ENCODE measurements around the gene LIPI.

The LIPI gene

GRCh38 chr21:14119038-14119437 lies 91.7 kb downstream of the LIPI start:
- Histone ChIP-seq H4K20me1 (ENCODE audit: insufficient read depth, low read length) (no peaks in the 10 kb centered on the region), H3K27ac (ENCODE audit: low read depth, low read length, poor library complexity, severe bottlenecking) (no peak overlapping the region), H3K27me3 (ENCODE audit: insufficient read depth, low read length) (no peaks in the 10 kb centered on the region), H3F3A (ENCODE audit: insufficient read depth, low read length) (no peaks in the 10 kb centered on the region), H3K4me2 (ENCODE audit: low read length) (no peak overlapping the region), H3K9ac (ENCODE audit: low read length) (no peak overlapping the region), H2AFZ (ENCODE audit: low read length) (no peak overlapping the region), H3K4me3 (ENCODE audit: low read depth, low read length, poor library complexity, severe bottlenecking) (no peak overlapping the region), H3K79me2 (ENCODE audit: insufficient read depth, low read length) (no peaks in the 10 kb centered on the region), H3K9me3 (ENCODE audit: low read length) (no peaks in the 10 kb centered on the region), H3K9me2 (ENCODE audit: low read depth, low read length) (no peaks in the 10 kb centered on the region), H3K4me1 (ENCODE audit: insufficient read depth, low read length, severe bottlenecking) (peaks cover 33% of the 10 kb centered on the region), H3K36me3 (ENCODE audit: insufficient read depth, low read length) (no peaks in the 10 kb centered on the region)
- TF ChIP-seq CTCF (IDR thresholded peaks at IDR 0.05; ENCODE audit: low read length): peak; percentile 61
- TF ChIP-seq EZH2 (IDR thresholded peaks at IDR 0.05; ENCODE audit: borderline replicate concordance, low read length): no peak

GRCh38 chr21:14116080-14116481 lies 94.7 kb downstream of the LIPI start:
- H3K4me3 ChIP-seq (ENCODE audit: low read depth, low read length, poor library complexity, severe bottlenecking): no peak overlapping the region
- no peaks in the 10 kb centered on the region for H3F3A ChIP-seq (ENCODE audit: insufficient read depth, low read length)
- H3K27ac ChIP-seq (ENCODE audit: low read depth, low read length, poor library complexity, severe bottlenecking): no peak overlapping the region
- no peaks in the 10 kb centered on the region for H4K20me1 ChIP-seq (ENCODE audit: insufficient read depth, low read length)
- peaks cover 10% of the 10 kb centered on the region for H3K4me1 ChIP-seq (ENCODE audit: insufficient read depth, low read length, severe bottlenecking)
- H2AFZ ChIP-seq (ENCODE audit: low read length): no peak overlapping the region
- no peaks in the 10 kb centered on the region for H3K36me3 ChIP-seq (ENCODE audit: insufficient read depth, low read length)
- no peaks in the 10 kb centered on the region for H3K9me2 ChIP-seq (ENCODE audit: low read depth, low read length)
- no peaks in the 10 kb centered on the region for H3K27me3 ChIP-seq (ENCODE audit: insufficient read depth, low read length)
- H3K4me2 ChIP-seq (ENCODE audit: low read length): no peak overlapping the region
- no peaks in the 10 kb centered on the region for H3K9me3 ChIP-seq (ENCODE audit: low read length)
- no peak for TF ChIP-seq EZH2 (IDR thresholded peaks at IDR 0.05; ENCODE audit: borderline replicate concordance, low read length)
- no peak for TF ChIP-seq CTCF (IDR thresholded peaks at IDR 0.05; ENCODE audit: low read length)
- H3K79me2 ChIP-seq (ENCODE audit: insufficient read depth, low read length): no peaks in the 10 kb centered on the region
- no peak overlapping the region for H3K9ac ChIP-seq (ENCODE audit: low read length)

- no peak overlapping the region for H3K27ac ChIP-seq (ENCODE audit: low read depth, low read length, poor library complexity, severe bottlenecking)
- H2AFZ ChIP-seq (ENCODE audit: low read length): no peak overlapping the region
- no peak overlapping the region for H3K4me2 ChIP-seq (ENCODE audit: low read length)
- TF ChIP-seq EZH2 (IDR thresholded peaks at IDR 0.05; ENCODE audit: borderline replicate concordance, low read length) (no peak), CTCF (IDR thresholded peaks at IDR 0.05; ENCODE audit: low read length) (no peak)
- H3F3A ChIP-seq (ENCODE audit: insufficient read depth, low read length): no peaks in the 10 kb centered on the region
- H3K9ac ChIP-seq (ENCODE audit: low read length): no peak overlapping the region
- peaks cover 5% of the 10 kb centered on the region for H3K4me1 ChIP-seq (ENCODE audit: insufficient read depth, low read length, severe bottlenecking)
- no peaks in the 10 kb centered on the region for H4K20me1 ChIP-seq (ENCODE audit: insufficient read depth, low read length)
- H3K4me3 ChIP-seq (ENCODE audit: low read depth, low read length, poor library complexity, severe bottlenecking): no peak overlapping the region
- H3K9me2 ChIP-seq (ENCODE audit: low read depth, low read length): no peaks in the 10 kb centered on the region
- no peaks in the 10 kb centered on the region for H3K79me2 ChIP-seq (ENCODE audit: insufficient read depth, low read length)
- no peaks in the 10 kb centered on the region for H3K9me3 ChIP-seq (ENCODE audit: low read length)
- no peaks in the 10 kb centered on the region for H3K36me3 ChIP-seq (ENCODE audit: insufficient read depth, low read length)
- H3K27me3 ChIP-seq (ENCODE audit: insufficient read depth, low read length): no peaks in the 10 kb centered on the region
These were observed 95.1 kb downstream of the LIPI start for GRCh38 chr21:14115646-14116045.

Measured in OCI-LY1 (cell line).